Stimulated activated CD4-positive, alpha-beta T cell treated with anti-CD3 and anti-CD28 coated beads, Interleukin-4, amount 100 ng/mL, for 1 hour (primary cell): Measurements from ENCODE around the gene IFNGR2.
A peak's percentile ranks its signal among the peaks of the same experiment; 100 is the strongest.
"Not testable (repeated sequence)": the region's sequence is repeated elsewhere in the genome, so short reads cannot be mapped to it uniquely, and the experiment has no call there.

Experiments used
- DNase-seq: peaks from one replicate; pipeline ENCODE4 v3.0.0-alpha.2; 2020

Gene IFNGR2

DNA sequence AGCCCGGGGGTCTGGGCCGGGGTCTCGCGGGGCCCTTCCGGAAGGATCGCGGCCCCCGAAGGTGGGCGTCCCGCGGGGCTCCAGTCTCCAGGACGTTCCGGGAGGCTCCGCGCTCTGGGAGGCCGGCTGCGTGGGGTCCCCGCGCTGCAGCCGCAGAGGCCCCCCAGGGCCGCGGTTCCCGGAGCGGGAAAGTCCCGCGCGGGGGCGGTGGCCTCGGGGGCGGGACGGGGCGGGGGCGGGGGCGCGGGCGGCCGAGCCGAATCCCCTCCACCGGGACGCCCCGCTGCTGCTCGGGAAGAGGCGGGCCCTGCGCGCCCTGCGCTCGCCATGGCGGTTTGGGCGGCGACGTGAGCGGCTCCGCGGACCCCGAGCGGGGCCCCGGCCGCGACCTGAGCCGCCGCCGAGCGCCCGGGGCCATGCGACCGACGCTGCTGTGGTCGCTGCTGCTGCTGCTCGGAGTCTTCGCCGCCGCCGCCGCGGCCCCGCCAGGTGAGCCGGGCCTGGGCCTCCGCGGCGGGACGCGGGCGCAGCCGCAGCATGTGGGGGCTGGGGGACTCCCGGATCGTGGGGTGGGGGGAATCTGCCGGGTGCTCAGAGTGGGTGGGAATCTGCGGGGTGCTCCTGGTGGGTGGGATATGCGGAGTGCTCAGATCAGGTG is at the start of gene IFNGR2:
Gene IFNGR2 (plus strand): TSS at position 286 of the 658 bp plus-strand sequence. CDS start 131 bp downstream, at position 417.
- peak; percentile 56 for DNase-seq

GRCh38 chr21:33355355-33355754 is 47.9 kb upstream of the IFNGR2 start:
- DNase-seq: no peak

DNA sequence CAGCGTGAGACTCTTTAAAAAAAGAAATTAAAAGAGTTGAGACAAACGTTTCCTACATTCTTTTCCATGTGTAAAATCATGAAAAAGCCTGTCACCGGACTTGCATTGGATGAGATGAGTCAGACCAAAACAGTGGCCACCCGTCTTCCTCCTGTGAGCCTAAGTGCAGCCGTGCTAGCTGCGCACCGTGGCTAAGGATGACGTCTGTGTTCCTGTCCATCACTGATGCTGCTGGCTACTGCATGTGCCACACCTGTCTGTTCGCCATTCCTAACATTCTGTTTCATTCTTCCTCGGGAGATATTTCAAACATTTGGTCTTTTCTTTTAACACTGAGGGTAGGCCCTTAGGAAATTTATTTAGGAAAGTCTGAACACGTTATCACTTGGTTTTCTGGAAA is 47.2 kb upstream of the IFNGR2 start:
- no peak for DNase-seq

DNA sequence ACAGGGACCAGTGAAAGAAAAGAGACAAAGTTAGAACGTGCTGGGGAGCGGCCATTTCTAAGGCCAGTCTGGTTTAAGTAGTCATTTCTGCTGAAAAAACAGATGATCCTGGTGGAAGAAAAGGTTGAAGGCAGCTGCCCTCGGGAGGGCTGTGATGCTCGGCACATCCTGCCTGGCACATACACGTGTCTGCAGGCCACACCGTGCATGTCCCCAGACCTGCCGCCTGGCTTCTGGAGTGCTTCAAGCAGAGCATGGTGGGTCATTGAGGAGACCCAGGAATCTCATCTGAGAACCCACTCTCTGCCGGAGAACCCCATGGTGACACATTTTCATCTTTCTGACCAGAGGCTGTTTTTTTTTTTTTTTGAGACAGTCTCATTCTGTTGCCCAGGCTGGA is 46.0 kb upstream of the IFNGR2 start:
- DNase-seq: no peak

DNA sequence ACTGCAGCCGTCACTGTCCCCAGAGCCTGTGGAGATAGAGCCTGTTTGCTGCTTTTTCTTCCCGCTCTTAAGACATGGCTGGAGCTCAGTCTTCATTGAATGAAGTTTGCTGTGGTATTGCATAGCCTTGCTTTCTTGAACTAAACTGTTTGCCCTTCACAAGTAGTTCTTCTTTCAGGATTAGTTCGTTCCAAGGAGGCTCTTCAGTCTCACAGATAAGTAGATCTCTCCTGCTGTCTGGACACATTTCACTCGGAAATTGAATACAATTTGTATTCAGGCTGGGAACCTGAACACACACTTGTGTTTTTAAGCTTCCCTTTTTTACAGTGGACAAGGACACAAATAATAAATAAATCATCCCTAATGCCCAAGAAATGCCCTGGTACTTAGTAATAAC is 43.8 kb upstream of the IFNGR2 start:
- DNase-seq: no peak

DNA sequence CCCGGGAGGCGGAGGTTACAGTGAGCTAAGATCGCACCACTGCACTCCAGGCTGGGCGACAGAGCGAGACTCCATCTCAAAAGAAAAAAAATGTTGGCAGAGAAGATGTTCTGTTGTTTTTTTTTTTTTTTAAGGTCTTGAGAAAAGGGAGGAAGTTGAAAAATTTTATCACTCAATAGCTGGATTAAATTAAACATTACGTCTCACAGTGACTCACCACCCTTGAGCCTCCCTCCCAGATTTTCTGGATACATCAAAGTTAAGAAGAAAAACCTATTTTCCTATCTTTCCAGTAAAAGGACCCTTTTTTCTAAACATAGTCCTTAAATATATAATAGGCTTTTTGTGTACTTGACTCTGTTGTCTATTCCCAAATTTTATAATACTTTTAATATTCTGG is 42.9 kb upstream of the IFNGR2 start:
- DNase-seq: no peak

DNA sequence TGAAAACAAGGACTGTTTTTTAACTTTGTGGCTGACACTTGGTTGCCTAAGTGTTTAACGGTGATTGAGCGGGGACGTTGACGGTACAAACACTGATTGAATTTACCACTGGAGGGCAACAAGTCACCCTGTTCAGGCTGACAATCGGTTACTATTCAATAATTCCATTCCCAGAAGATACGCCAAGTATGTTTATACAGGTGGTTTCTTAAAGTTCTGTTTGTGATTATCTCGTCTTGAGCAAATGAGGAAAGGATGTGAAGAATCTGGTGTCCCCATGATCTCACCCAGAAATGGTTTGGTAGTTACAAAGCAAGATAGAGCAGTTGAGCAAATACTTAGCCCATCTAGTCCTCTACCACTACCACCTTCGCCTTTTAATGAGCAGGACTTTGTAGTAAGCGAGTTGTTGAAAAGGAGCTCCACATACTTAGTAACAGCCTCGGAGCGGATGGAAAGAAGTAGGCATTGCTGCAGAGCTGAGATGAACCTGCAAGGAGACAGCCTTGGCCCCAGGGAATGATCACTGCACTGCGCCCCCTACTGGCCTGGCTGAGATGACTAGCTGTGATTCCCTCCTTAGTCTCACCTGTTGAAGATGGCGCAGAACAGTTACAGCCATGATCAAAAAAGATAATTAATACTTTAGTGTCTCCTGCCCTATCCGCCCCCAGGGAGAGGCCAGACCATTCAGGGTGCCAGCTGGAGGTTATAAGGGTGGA is 42.2 kb upstream of the IFNGR2 start:
- peak; percentile 92 for DNase-seq

DNA sequence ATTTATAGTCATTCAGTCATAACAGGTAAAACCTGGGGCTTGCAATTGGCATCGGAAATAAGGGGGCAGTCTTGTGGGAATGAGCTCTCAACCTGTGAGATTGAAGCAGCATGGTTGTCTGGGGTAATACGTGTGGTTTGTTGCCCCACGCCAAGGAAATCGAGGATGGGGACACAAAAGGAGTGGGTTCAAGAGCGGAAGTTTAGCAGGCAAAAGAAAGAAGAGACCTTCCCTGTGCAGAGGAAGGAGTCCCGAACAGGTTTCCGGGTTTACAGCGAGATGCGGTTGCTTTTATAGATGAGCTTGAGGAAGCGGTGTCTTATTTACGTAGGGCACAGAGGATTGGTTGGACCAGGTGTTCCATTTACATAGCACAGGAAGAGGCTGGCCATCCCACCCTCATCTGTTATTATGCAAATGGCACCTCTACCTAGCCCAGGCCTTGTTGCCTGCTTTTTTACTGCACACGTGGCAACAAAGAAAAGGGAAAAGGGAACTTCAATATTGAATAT is 41.1 kb upstream of the IFNGR2 start:
- DNase-seq: peak; percentile 26

DNA sequence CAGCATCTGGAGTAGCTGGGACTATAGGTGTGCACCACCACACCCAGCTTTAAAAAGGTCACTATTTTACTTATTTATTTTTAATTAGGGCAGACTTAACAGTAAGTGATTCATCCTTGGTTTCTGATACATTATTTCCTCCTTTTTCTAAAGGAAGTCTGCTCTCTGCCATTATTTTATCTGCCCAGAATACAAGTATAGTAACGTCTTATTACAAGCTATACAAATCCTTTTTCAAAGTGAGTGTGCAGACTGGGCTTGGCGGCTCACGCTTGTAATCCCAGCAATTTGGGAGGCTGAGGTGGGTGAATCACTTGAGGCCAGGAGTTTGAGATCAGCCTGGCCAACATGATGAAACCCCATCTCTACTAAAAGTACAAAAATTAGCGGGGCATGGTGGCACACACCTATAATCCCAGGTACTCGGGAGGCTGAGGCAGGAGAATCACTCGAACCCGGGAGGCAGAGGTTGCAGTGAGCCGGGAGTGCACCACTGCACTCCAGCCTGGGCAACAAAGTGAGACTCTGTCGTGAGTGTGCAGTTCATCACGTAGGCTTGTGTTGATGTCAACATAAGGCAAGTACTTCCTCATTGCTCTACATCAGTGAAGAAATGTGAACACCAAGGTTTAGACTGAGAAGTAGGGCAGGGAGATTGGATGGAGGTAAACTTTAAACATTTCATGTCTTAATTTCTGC is 39.2 kb upstream of the IFNGR2 start:
- not testable (repeated sequence) for DNase-seq

- no peak for DNase-seq
Observed at GRCh38 chr21:33364830-33365229, 38.4 kb upstream of the IFNGR2 start.

DNA sequence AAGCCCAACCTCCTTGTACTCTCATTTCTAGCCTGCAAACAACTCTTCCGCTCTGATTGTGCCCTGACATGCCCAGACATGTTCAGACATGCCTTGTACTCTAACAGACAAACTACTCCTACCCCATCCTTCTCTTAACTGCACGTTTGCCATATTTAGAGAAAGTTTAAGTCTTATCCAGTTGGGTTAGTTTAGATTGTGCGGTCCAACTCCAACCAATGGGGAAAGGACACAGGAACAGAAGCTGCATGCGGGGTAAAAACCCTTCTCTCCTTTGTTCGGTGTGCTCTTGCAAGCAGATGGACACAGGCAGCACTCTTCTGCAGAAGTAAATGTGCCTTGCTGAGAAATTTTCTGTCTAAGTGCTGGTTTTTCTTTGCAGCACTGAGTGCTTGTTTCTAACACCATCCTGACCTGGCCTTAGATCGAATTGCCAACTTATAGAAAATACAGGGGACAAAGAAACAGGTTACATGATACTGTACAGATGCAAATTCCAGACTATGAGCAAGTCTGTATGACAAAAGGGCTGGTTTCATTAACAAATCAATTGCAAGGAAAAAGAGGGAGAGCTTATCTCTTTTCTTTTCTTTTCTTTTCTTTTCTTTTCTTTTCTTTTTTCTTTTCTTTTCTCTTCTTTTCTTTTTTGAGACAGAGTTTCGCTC is 35.8 kb upstream of the IFNGR2 start:
- DNase-seq: no peak

- no peak for DNase-seq
Observed at GRCh38 chr21:33368124-33368523, 35.1 kb upstream of the IFNGR2 start.

GRCh38 chr21:33368576-33368975 is 34.6 kb upstream of the IFNGR2 start:
- no peak for DNase-seq

GRCh38 chr21:33369586-33369985 is 33.6 kb upstream of the IFNGR2 start:
- no peak for DNase-seq

DNA sequence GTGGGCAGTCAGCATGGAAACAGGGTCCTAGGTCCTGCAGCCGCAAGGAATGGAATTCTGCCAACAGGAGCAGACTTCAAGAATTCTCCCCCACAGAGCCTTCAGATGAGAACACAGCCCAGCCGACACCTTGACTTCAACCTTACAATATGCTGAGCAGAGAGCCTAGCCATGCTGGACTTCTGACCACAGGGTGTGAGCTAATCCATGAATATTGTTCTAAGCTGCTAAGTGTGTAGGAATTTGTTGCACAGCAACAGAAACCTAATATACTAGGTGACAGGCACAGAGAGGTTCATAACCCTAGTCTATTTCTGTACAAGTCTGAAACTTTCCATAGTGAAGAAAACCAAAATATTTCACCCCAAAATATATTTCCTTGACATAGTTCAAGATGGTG is 32.9 kb upstream of the IFNGR2 start:
- no peak for DNase-seq

- no peak for DNase-seq
Observed at GRCh38 chr21:33371366-33371765, 31.8 kb upstream of the IFNGR2 start.

DNA sequence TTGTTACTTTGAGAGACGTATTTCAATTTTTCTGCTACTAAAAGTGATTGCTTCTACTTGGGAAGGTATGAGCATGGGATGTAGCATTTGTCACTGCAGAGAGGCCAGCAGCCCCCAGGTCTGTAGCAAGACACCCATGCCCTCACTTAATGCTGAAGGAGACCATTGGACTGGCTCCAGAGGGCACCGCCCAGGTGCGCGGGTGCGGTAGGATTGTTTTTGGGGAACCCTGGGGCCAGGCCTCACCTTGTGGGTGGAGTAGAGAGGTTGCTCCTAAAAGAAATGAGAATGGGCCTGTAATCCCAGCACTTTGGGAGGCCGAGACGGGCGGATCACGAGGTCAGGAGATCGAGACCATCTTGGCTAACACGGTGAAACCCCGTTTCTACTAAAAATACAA is 30.6 kb upstream of the IFNGR2 start:
- DNase-seq: no peak

GRCh38 chr21:33373451-33373850 is 29.8 kb upstream of the IFNGR2 start:
- no peak for DNase-seq

DNA sequence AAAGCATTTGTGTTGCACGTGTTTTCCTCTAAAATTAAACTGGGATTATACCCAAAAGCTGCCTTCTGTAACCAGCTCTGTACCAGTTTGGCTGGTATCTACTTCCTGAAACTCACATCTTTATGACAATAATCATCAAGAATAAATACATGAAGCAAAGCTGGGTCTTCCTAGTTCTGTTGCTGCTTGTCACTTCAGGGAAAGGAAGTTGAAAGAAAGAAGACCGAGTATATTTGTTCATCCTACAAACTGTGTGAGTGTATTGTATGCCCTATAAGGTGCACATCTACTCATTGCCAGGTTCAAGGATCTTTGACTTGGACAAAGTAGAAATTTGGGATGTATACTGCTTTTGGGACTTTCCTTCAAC is 29.1 kb upstream of the IFNGR2 start:
- no peak for DNase-seq

DNA sequence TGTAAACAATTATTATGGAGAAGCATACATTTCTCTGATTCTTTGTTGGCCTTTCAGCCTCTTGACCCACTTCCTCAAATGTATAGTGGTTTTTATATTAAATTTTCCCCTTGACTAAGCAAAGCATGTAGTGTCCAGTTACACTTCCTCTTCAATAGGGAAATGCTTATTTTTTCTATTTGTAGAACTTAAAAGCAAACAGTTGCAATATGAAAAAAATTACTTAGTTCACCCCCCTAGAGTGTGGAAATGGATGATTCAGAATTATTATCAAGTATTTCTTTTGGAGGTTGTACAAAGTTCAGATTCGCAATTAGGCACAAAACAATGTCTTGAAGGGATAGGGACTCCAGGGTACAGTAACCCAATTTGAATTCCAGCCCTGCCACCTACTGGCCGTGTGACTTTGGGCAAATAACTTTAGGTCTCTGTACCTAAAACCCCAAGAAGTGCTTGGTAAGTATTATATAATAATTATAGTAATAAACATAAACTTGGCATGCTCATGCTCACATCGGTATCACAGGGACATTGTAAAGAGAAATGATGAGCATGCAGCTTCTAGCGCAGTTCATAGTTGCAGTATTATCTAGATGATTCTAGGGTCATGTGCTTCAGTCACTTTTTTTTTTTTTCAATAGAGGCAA is 28.6 kb upstream of the IFNGR2 start:
- DNase-seq: peak; percentile 60

DNA sequence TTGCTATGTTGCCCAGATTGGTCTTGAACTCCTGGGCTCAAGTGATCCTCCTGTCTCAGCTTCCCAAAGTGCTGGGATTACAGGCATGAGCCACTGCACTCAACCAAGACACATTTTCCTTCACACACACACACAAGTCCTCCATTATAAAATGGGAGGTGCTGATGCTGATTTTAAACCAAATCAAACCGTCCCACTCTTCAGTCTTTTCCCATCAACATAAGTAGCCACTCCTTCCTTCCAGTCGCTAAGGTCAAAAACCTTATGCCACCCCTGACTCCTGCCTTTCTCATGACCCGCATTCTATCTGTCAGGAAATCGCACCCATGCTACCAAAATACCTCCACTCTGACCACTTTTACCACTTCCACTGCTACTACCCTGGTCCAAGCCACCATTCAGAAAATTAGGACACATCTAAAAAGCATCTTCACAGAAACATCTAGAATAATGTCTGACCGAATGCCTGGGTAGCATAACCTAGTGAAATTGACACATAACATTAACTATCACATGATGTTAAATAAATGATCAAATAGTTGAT is 28.0 kb upstream of the IFNGR2 start:
- DNase-seq: no peak

GRCh38 chr21:33377221-33377920 is 25.8 kb upstream of the IFNGR2 start:
- no peak for DNase-seq
